NCI-H1694 treated with DMSO at 0.1 percent for 48 hours (cell line): ENCODE data around the gene ENOX2.
A peak's percentile ranks its signal among the peaks of the same experiment; 100 is the strongest.
"Not testable (repeated sequence)": the region's sequence is repeated elsewhere in the genome, so short reads cannot be mapped to it uniquely, and the experiment has no call there.

Source experiments
- DNase-seq: peaks from one replicate; lab custom pipeline; 2025; lab: John Stamatoyannopoulos, UW

The ENOX2 gene

GRCh38 chrX:130746709-130747342 is 156.2 kb downstream of the ENOX2 start:
- DNase-seq = no peak

DNA sequence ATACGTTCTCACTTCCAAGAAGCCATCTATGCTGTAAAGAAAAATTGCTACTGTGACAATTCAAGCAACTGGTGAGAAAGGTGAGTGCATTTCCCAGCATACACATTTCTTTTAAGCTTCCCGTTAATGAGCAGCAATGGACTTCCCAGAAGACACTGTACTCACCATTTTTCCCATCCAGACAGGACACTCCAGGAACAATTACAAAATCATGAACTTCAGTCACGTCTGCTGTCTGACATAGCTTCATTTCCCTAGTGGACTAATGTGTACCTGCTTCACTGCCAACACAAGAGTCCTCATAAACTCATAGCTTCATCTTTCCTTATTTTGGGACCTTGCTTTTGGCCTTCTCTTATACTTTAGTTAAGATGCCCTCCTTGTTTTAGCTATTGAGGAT is 156.9 kb downstream of the ENOX2 start:
- no peak for DNase-seq

DNA sequence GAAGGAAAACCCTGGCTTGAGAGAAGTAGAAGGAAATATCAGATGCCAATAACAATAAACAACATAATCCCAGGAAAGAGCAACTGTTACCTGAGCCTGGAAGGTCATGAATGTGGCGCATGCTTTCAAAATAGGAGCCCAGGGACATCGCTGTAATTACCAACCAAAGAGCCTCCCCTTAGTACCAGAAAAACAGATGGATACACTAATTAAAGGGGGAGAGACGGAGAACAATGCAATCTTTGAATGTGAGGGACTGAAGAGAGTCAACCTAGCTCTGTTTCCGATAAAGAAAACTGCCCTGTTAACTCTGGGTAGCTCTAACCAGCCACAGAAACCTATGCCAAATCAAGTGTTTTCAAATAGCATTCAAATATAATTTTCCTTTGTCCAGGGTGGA is 161.4 kb downstream of the ENOX2 start:
- no peak for DNase-seq

DNA sequence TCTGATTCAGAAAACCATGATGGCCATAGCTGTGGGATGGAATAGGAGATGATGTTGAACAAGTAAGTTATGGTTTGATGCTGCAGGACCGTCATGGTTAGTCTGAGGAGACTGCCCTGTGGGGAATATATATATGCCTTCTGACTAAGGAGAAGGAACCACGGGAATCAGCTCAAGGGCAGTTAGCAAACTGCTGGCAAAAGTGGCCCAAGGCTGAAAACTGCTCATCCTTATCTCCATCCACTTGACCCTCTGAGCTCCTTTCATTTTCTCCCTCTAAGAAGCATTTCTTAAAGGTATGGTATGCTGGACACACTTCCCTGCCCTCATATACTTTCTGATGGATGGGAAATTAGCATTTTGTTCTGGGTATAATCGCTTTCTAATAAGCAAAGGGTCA is 161.9 kb downstream of the ENOX2 start:
- no peak for DNase-seq

GRCh38 chrX:130738638-130739195 is 164.3 kb downstream of the ENOX2 start:
- DNase-seq = no peak

DNA sequence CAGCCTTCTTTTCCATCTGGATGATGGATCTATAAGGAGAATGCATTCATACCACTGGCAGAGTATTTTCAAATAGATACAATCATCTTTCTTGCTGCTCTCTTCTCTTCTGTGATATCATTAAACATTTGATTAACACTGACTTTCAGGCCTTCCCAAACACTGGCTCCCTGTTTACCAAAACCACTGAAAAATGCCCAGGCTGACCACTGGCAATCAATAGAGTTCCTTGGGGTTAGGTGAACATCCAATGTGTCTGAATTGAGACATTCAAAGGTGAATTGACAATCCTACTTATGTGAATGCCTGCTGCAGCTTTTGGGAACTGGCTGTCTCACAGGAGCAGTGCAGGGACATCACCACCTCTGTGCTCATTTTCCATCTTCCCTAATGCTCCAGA is 168.3 kb downstream of the ENOX2 start:
- no peak for DNase-seq

GRCh38 chrX:130728208-130728607 is 174.8 kb downstream of the ENOX2 start:
- DNase-seq = no peak

DNA sequence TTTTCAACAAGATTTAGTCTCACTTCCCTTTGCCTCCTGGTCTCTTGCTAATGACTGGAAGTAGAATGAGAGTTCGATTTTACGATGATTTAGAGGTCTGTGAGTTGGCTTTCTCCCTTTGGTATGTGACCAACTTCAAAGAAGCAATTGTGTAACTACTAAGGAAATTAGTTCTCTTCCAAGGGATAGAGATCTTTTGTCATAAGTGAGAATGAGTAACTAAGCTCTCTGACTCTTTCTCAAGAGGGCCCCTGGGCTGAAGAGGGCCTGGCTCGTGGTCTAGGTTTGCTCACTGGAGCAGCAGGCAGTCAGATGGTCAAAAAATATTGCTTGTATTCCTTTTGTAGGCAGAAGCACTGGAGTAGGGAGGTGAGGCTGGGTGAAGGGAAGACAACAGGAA is 176.3 kb downstream of the ENOX2 start:
- no peak for DNase-seq

GRCh38 chrX:130725519-130725918 is 177.5 kb downstream of the ENOX2 start:
- no peak for DNase-seq

DNA sequence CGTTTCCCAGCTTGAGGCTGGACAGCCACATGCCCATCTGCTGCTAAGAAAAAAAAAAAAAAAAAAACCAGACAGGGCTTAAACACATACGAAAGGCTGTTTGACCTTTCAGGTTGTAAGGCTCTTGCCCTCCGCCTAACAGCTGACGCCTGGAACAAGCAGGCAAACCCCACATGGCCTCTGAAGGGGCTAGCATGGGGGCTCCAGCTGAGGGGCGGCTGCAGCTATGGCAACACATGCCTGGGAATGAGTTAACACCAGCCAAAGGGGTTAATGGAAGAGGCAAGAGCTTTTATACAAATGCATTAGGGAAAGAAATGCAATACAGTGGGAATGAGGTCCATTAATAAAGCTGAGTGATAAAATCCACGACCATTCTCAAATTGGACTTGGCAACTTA is 183.6 kb downstream of the ENOX2 start:
- DNase-seq = no peak

DNA sequence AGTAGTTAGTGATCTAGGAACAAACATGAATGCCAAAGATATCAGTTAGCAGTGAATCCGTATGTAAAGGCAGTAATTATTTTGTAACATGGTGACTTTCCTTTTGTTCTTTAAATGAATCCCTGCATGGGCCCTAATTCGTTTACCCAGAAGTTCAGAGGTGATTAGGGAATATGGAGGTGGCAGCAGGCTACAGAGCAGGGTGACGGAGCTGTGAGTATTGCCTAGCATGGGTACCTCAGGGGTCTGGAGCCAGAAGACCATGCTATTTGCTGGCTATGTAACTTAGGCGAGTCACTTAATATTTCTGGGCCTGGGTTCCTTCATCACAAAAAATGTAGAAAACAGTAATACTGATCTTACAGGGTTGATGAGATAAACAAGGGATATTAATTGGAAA is 184.9 kb downstream of the ENOX2 start:
- DNase-seq = no peak

DNA sequence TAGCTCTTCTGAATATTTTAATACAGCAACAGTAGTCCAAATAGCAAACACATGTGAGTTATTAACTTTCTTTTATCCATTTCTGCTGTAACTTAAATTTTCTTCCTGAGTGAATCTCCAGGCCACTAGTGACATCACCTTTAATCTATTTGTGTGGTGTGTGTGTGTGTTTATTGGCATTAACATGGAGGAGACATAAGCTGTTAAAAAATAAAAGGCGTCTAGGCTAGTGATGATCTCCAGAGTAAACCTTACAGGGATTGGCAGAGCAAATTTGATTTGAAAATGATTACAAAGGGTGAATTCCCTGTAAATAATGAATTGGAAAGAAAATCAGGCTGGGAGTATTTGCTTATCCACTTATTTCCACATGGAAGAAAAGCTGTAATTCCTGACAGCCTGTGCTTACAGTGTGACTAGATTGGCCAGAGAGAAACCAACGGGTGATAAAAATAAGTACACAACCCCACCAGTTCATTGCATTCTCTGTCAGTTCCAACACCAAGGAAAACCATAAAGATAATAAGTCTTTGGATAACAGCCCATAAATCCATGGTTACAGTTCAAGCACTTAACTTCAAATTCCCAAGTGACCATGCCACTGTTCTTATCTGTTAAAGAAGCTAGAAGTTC is 186.1 kb downstream of the ENOX2 start:
- DNase-seq = peak; percentile 69

DNA sequence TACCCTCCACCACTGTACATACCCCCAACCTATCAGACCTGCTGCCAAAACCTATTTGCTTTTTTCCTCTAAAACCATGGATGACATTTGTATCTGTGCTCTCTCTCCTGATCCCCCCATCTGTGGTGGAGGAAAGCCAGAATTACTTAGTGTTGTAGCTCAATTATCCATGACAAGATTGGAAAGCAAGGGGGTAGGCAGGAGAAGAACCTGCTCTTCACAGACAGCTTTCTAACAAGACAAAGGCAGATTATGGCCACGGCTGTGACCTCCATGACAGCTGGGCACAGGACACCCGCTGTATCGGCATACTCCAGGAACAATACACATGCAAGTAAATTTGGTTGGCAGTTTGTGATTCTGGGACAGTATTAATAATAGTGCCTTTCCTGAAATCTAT is 186.7 kb downstream of the ENOX2 start:
- DNase-seq = peak; percentile 43

DNA sequence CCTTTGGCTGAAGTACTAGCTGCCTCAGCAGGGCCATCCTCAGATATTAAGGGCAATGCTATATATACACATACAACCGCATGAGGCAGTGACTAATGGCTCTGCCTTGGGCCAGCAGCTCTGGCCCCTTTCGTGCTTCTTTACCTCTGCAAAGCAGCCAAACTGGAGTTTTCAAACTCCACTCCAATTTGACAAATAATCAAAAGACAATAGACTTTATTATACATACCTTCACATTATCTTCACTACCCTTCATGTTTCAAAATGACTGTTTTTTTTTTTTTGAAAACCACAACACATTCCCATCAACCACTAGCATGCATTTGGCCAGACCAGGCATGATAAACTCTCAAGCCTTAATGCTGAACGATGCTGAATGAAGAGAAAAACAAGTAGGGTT is 187.7 kb downstream of the ENOX2 start:
- DNase-seq = no peak

- no peak for DNase-seq
Observed at GRCh38 chrX:130714665-130715064, 188.3 kb downstream of the ENOX2 start.

- no peak for DNase-seq
Observed at GRCh38 chrX:130714135-130714534, 188.9 kb downstream of the ENOX2 start.

DNA sequence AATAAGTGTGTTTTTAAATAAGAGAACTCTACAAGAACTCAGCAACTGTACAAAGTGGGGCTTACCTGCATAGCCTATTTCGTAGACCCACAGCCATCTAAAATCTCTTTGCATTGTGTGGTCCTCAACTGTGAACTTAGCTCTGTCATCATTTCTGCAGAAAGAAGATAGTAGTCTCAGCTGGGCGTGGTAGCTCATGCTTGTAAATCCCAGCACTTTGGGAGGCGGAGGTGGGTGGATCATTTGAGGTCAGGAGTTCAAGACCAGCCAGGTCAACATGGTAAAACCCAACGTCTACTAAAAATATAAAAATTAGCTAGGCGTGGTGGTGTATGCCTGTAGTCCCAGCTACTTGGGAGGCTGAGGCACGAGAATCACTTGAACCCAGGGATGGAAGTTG is 193.8 kb downstream of the ENOX2 start:
- DNase-seq = not testable (repeated sequence)

DNA sequence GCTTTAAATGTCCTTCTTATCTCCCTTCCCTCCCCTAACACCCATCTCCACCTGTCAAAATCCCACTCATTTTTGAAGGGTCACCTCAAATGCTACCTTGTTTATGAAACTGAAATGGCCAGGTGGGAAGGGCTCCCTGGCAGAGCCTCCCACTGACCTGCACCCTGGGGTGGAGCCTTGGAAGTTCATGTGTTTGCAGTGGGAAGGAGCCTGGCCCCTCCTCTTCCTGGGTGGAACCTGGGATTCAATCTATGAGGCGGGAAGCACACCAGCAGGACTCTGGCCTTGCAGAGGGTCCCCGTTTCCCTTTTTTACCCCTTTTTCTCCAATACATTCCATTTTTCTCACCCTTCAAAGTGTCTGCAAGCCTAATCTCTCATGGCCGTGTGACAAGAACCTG is 197.4 kb downstream of the ENOX2 start:
- DNase-seq = no peak

DNA sequence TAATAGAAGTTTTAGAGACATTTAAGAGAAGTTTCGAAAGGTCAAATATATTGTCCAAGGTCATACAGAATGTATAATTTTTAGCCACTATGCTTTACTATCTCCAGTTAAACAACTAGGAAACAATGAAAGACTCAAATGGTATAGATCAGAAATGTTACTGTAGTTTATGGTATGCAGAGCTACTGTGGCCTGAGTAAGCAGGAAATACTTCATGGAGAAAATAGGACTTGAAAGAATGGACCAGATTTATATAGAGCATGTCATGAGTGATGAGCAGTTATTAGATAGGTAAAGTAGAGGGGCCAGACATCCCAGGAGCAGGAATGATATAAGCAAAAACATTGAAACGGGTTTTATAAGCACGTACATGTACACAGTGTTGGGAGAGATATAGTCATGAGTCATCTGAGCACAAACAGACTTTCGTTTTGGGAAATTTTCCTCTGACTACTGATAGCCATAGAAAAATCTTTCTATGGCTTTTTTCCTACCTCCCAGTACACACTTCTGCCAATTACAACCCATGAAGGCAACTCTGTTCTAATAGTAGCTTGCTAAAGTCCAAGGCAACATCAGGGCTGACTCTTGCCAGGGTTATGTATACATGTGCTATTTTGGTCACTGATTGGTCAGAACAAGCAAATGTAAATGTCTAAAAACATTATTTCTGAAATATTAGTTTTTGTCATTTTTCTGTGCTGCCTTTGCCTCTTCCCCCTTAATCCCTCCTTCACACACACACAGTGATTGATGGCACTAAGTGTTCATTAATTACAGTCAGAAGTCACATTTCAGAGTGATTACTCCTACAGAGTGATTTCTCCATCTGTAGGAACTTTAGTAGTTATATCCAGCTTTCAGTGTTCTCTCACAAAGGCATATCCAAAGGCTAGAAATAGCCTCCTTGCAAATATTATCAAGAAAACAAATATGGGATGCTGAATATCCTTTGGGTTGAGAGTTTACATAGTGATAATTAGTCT is 198.7 kb downstream of the ENOX2 start:
- DNase-seq = no peak

GRCh38 chrX:130702867-130703707 is 199.9 kb downstream of the ENOX2 start:
- no peak for DNase-seq

DNA sequence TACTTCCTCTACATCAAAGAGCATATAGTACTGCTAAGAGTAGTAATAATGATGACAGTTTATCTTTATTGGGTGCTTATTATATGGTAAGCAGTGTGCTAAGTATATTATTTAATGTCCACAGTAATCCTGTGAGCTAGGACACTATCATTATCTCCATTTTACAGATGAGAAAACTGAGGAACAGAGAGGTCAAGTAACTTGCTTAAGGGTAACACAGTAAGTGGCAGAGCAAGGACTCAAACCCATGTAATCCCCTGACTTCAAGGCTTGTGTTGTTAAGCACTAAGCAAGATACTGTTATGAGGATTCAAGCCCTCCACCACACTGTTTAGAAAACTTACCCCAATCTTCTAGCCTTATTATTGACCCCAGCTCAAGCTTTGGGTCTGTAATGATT is 202.4 kb downstream of the ENOX2 start:
- no peak for DNase-seq

DNA sequence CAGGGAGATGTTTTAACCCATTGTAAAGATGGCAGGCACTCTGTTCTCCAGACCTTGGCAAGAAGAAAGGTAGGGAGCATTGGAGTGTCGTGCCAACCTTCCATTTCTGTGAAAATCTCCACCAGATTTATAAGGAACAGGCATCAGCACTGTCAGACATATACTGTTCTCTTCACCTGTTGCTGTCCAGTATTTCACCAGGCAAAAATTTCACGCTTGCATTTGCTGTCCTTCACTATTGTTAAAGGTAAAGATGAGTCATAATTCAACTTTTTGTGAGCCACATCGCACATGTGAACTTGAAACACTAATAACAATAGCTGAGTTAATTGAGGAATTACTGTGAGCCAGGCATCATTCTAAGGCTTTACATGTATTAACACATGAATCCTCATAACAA is 203.4 kb downstream of the ENOX2 start:
- DNase-seq = no peak
